Activated naive CD4-positive, alpha-beta T cell (primary cell): Measurements from ENCODE around the gene C18orf63.
"Not testable (repeated sequence)": the region's sequence is repeated elsewhere in the genome, so short reads cannot be mapped to it uniquely, and the experiment has no call there.

Experiments
- DNase-seq, 4 experiments: peaks; one replicate each; lab custom pipeline; 2025; lab: John Stamatoyannopoulos, UW

C18orf63 gene

GRCh38 chr18:74326791-74327190 is 11.2 kb downstream of the C18orf63 start:
- not testable (repeated sequence) for DNase-seq

DNA sequence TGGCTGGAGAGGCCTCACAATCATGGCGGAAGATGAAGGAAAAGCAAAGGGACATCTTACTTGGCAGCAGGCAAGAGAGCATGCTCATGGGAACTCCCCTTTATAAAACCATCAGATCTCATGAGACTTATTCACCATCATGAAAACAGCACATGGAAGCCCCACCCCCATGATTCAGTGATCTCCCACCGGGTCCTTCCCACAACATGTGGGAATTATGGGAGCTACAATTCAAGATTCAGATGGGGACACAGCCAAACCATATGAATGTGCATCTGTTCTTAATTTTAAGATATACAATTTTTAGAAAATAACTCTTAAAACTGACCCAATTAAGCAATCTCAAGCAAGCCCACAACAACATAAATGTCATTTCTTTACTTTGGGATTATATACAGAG is 12.6 kb downstream of the C18orf63 start:
- DNase-seq: no peak

- DNase-seq: no peak
Observed at GRCh38 chr18:74329688-74330205, 14.1 kb downstream of the C18orf63 start.

- no peak for DNase-seq
Observed at GRCh38 chr18:74331404-74331803, 15.8 kb downstream of the C18orf63 start.

GRCh38 chr18:74333091-74333490 is 17.5 kb downstream of the C18orf63 start:
- DNase-seq: no peak

DNA sequence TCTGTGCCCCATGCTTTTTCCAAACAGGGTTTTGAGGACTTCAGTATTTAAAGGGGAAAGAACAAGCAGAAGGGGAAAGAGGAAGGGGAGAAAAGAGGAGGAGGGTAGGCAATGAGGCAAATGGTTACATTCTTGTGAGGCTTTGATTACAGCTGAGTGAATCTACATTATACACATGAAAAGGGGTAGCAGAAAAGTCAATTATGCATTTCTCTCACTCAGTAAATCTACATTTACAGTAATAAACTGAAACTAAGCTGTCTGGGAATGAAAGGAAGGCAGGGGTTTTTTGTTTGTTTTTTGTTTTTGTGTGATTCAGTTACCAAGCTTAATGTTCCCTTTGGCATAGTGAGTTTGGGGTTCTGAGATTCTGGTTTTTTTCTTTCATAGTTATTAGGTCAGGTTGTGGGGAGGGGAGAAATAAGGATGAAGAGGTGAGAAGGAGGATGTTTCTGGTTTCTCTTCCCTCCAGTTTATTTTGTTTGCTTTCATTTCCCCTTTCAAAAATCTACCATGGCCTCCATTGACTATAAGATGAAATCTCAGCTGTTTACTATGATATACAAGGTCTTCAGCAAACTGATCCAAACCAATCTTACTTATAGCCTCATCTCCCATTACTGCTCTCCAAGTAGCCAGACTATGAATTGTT is 18.7 kb downstream of the C18orf63 start:
- no peak for DNase-seq

DNA sequence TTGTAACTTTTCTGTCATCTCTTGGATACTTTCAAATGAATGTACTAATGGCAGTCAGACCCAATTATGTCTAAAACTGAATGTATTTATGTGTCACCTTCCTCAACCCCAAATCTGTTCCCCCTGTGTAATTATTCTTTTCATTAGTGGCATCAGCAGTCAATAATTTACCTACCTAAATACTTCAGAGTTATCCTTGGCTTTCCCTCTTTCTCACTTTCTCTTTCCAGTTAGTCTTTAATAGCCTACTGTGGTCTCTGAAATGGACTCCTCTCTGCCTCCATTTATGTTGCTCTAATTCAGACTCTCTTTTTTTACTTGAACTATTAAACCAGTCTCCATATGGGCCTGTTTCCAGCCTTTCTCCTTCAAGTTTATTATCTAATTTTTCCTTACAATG is 21.0 kb downstream of the C18orf63 start:
- DNase-seq: no peak

DNA sequence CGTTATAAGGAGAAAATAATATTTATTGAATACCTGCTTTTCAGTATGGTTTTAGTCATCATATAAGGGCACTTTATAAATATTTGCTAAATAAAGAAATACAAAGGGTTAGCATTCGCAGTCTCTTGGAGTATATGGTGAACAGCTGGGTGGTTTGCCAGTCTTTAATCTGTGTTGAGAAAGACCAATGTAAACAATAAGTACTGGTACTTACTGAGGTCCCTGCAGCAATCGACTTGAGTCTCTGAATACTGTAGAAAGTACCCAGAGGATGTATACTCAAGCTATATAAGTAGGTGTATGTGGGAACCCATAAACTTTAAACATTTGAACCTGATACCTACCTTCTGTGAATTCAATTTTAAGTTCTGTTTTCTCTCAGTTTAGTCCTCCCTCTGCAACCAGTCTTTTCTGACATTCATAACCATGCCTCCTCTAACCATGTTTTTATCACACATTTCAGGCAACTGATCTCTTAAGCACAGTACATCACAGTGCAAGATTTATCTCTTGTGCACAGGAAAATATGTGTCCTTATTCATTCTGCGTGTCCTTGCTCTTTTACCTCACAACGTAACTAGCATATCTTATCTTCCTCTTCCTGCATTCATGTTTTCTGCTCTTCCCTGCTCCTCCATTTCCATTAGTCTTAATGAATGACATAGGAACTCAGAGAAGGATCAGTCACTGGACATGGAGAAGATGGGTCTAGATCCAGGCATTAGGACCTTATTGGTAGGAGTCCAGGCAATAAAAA is 21.7 kb downstream of the C18orf63 start:
- DNase-seq: no peak

- no peak for DNase-seq
Observed at GRCh38 chr18:74337912-74338309, 22.3 kb downstream of the C18orf63 start.

GRCh38 chr18:74342416-74343043 is 26.9 kb downstream of the C18orf63 start:
- DNase-seq: no peak

- no peak for DNase-seq
Observed at GRCh38 chr18:74346206-74346605, 30.6 kb downstream of the C18orf63 start.

DNA sequence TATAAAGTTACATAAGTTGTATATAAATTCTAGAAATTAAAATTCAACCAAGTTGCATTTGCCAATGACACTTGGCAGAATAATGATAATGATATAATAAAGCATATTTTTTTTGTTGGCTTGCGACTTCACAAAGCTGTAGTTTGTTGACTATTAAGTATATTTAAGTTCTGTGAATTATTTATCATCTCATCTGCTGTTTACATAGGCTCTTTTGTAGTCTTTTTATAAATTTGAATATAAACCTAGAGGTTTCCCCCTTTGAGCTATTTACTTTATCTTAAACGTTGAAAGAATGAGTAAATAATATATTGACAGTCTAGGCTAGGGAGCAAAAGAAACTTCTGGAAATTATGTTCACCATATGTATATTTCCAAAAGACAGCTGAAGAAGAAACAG is 32.9 kb downstream of the C18orf63 start:
- DNase-seq: no peak

GRCh38 chr18:74351354-74351753 is 35.7 kb downstream of the C18orf63 start:
- no peak for DNase-seq

DNA sequence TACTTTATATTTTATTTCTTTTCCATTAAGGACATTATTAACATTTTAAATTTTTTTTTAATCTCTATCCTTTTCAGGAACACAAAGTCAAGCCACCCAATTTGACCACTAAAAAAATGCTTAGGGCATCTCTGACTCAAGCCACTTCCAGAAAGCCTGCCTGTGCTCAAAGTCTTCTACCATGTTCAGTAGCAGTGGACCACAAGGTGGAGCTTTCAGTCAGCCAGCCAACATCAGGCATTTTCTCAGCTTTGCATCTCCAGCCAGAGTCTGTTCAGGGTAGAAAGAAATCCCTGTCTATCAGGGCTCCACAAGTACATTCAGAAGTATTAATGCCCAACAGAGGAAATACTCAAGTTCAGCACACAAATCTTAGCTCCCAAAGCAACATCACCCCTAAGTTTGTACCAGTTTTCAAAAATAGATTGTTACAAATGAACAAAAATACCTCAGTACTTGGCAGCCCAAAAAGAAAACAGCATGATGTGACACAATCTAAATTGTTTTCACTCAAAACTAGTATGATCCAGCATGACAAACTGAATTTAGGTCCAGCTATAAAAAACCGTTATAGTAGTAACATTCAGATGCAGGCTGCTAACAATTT is 37.6 kb downstream of the C18orf63 start:
- peak in 2 of 4 experiments; percentile 22 to 27 for DNase-seq

DNA sequence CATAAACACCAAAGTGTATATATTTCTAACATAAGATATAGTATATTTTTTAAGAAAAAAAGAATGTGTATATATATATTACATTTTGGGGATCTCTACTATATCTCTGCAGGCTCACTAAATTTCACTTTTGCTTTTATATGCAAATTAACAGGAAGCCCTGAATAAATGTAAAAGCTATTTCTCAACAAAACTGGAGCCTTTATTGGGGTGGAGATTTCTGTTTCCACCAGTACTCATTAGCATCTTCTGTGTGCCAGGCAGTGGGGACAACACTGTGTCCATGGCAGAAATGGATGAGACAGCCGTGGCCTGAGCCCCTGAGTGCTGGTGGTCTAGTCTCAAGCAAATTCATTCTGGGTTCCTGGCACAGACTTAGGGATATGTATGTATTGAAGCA is 41.3 kb downstream of the C18orf63 start:
- no peak for DNase-seq

GRCh38 chr18:74360852-74361655 is 45.4 kb downstream of the C18orf63 start:
- DNase-seq: no peak

- no peak for DNase-seq
Observed at GRCh38 chr18:74367905-74368304, 52.3 kb downstream of the C18orf63 start.

DNA sequence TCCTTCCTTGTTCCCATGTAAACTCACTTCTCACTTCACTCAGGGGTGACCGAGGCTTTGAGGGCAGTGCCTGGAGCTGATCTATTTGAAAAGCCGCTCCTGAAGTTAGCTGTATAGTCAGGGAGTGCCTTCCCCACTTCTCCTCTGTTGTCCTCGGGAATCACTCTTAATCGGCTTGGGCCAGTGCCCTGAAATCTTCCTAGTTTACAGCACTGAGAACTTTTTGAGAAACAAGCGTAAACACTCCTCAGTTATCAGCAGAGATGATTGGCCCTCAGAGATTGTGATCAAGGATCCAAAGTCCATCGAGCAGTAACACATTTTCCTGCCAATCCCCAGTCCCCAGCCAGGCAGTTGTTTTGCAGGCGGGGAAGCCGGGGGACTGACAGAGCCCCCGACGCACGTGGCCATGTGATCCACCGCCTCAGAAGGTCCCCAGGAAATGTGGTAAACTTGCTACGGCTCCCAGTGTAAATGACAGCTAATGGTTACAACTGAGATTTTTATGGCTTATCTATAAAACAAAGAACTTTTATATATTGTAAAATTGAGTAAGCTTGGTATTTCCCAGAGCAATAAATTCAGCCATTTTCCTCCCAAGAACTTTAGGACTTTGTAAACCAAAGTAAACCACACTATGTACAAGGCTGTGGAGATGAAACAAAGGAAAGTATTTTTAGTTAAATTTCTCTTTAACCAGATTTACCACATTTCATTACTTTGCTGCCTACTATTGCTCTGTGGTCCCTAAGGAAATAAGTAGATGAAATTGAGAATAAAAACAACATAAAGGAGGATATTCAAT is 53.5 kb downstream of the C18orf63 start:
- no peak for DNase-seq

GRCh38 chr18:74370115-74370514 is 54.5 kb downstream of the C18orf63 start:
- no peak for DNase-seq

DNA sequence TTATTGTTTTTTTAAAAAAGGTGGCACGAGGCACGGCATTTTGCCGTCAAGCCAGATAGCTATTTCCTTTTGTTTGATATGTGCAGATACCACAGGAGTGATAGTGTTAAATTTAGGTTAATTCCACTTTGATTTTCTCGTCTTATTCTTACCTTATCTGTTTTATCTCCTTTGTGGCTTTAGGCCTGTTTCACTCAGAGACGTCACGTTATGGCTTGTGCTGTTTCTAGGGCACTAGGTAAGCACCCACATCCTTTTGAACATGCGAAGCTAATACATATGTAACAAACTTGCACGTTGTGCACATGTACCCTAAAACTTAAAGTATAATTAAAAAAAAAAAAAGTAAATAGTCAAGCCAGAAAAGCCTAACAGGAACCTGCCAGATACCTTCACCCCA is 57.8 kb downstream of the C18orf63 start:
- DNase-seq: no peak

GRCh38 chr18:74375999-74376398 is 60.4 kb downstream of the C18orf63 start:
- no peak for DNase-seq
